ENCODE data around the gene PHACTR2. TPM values are rescaled to one million over a fixed set of nuclear protein-coding genes. Genes with fewer than 3 reads are reported as not detected.
"Not testable (repeated sequence)": the region's sequence is repeated elsewhere in the genome, so short reads cannot be mapped to it uniquely, and the experiment has no call there.

Gene PHACTR2
- total RNA-seq, 1 donor = 15.1 TPM

DNA sequence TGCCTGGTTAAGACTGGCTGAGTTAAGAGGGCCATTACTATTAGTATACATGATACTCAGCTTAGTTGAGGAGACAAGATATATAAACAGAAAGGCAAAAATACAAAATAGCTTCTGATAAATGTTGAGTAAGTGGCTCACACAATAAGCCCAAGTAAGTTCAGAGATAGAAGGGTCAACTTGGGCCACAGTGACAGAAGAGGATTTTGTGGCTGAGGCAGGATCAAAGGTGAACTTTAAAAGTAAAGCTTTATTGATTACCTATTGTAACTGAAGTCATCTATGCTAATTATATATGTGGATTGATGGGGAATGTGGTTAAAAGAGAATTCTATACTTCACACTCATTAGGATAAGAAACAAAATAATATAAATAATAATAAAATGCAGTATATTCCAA lies 80.8 kb downstream of the PHACTR2 start:
- DNase-seq (ENCODE audit: low read depth in 2 of 3, low spot score in 2 of 3) = no peak

DNA sequence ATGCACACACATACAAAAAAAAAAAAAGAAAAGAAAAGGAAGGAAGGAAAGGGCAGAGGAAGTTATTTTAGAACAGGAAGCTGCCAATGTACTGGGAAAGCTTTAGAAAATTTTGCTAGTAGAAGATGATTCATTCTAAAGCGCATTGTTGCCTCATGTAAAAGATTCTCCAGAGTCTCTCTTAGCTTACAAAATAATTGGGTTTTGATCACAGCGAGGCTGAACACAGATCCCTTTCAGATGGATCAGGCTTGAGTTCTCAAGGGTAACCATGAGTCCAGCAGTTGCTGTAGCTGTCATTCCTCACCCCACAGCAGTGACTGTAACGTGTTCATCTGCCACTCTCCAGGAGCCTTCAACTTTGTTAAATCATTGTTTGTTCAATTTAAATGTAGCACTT lies 81.9 kb downstream of the PHACTR2 start:
- DNase-seq (ENCODE audit: low read depth in 2 of 3, low spot score in 2 of 3) = no peak

DNA sequence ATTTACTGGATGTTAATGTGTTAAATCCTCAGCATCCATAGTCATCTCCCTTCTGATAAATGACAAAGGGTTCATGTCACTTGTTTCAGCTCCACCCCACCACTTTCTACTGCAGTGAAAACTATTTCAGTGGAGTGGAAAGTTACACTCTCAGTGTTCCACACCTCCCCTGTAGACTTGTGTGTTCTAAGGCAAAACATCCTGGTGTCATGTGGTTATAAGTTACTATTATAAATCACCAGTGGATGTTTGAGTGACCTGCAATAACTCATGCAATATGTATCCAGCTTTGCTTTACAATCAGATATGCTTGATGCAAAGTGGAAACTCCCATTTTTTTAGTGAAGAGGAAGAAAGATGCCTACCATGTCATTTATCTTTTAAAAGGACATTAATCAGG lies 83.3 kb downstream of the PHACTR2 start:
- DNase-seq (ENCODE audit: low read depth in 2 of 3, low spot score in 2 of 3) = no peak

DNA sequence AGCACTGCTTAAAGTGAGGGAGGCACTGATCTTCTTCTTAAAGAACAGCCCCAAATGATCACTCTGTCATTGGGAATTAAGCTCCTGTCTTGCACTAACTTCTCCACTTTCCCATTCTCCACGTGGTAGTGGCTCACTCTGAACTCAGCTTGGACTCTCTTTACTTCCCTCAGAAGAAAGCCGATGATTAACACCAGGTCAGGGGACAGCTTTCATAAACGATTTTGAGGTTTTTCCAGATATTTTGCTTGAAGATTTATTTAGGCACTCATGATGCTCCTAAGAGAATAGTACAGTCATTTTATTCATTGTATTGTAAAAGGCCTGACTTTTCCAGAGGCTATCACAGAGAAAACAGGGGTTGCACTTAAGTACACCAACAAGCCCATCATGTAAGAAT lies 84.4 kb downstream of the PHACTR2 start:
- DNase-seq (ENCODE audit: low read depth in 2 of 3, low spot score in 2 of 3) = no peak

DNA sequence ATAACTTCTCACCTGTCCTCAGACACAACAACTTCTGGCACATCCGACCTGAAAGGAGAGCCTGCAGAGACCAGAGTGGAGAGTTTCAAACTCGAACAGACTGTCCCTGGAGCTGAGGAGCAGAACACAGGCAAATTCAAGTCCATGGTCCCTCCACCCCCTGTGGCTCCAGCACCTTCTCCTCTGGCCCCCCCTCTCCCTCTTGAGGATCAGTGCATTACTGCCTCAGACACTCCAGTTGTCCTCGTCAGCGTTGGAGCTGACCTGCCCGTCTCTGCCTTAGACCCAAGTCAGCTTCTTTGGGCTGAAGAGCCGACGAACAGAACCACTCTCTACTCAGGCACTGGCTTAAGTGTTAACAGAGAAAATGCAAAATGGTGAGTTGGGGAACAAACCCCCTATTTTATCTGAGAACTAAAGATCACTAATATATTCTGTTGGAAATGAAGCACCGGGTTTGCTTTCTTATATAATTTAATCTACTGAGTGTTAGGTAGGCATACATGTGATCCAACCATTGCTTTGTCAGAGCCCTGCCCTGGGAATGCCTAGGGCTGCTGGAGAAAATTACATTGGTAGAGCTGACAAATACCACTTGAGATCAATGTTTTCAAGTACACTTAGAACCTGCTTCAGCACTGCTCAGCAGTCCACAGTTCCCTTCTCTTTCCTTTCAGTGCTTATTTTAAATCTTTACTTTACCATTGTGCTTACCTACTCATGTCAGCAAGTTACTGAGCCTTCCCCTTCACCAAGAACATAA lies 87.8 kb downstream of the PHACTR2 start:
- no peak for DNase-seq (ENCODE audit: low read depth in 2 of 3, low spot score in 2 of 3)

DNA sequence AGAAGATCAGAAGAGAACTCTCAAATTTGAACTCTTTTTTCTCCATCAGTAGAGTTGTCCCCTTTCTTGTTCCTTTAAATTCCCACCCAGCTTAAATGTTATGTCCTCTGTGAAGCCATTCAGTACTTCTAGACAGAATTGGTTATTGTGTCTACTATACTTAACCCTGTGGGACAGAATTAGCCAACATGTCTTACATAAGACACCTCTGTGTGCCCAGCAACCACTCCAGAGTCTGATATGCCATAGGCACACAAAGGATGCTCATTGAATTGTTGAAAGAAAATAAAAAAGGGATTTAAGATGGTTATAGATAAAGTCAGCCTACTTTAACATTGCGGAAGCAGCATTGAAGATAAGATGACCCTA lies 88.4 kb downstream of the PHACTR2 start:
- DNase-seq (ENCODE audit: low read depth in 2 of 3, low spot score in 2 of 3) = no peak

DNA sequence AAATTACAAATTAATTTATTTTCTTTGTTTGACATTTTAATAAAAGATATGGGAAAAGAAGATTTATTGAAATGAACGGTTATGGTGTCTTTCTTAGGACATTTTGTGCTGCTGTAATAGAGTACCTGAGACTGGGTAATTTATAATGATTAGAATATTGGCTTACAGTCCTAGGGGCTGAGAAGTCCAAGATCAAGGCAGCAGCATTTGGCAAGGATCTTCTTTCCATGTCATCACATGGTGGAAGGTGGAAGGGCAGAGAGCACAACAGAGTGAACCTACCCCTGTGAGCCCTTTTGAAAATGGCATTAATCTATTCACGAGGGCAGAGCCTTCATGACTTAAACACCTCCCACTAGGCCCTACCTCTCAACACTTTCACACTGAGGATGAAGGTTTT lies 89.7 kb downstream of the PHACTR2 start:
- DNase-seq (ENCODE audit: low read depth in 2 of 3, low spot score in 2 of 3) = no peak

DNA sequence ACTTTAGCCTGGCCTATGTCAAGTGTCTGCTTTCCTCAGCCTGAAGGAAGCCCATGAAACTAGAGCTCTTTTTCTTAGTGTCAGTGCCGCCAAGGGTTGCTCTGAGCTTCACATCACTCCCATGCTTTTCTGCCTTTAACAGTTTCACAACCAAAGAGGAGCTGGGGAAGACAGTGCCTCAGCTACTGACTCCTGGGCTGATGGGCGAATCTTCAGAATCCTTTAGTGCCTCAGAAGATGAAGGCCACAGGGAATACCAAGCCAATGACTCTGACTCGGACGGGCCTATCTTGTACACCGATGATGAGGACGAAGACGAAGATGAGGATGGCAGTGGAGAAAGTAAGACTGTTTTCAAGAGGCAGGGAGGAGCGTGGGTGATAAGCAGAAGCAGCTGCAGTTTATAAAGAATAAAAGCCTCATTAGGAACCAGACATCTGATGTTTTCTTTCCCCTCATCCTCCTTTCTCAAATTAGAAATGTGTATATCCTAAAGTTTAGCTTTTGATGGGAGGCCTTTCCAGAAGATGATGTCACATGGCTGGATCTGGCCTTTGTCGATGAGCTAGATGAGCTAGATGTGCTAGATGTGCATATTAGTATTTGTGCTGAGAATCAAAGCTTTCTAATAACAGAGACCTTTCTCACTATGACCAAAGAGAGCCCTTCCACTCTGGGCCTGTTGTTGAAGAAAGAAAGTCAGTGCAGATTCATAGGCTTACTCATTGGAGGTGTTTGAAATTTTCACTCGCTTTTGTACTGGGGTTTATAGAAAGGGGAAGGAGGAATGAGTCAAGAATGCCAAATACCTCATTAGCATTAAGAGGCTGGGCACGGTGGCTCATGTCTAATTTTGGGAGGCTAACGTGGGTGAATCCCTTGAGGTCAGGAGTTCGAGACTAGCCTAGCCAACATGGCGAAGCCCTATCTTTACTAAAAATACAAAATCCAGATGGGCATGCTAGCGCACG lies 94.6 kb downstream of the PHACTR2 start:
- DNase-seq (ENCODE audit: low read depth in 2 of 3, low spot score in 2 of 3) = no peak

DNA sequence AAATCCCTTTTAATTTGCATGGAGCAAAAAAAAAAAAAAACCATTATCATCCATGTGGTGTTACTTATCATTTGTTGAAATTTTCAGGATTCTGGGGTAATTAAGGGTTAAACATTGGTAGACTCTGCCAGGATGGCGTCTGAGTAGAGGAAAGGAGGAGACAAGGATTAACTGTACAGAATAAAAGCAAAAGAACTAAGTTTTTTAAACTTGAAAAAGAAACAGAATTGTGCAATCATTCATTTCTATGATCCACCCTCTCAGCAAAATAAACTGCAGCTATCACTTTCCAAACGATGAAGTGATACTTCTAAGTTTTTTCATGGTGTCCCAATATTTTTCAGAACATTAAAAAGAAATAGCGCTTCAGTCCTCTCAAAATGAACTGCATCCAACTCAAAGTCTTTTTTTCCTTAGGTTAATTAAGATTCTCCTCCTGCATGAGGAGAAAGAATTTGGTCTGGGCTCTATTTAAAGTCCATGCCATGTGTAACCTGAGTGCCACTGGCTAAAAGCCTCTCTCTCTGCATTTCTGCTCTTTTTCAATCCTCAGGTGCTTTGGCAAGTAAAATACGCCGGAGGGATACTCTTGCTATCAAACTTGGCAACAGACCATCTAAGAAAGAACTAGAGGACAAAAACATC lies 95.9 kb downstream of the PHACTR2 start:
- no peak for DNase-seq (ENCODE audit: low read depth in 2 of 3, low spot score in 2 of 3)

DNA sequence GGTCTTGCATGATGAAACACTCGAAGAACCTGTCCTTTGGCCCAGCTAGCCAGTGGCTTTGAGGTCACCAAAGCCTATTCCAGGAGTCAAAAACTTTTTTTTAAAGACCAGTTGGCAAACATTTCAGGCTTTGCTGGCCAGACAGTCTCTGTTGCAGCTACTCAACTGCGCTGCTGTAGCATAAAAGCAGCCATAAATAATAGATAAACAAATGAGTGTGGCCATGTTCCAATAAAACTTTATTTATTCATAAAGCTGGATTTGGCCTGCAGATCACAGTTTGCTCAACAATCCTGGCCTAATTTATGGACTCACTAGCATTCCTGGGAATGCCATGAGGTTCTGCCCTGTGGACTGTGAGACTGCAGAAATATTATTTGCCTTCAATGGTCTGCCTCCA lies 96.6 kb downstream of the PHACTR2 start:
- DNase-seq (ENCODE audit: low read depth in 2 of 3, low spot score in 2 of 3) = no peak

DNA sequence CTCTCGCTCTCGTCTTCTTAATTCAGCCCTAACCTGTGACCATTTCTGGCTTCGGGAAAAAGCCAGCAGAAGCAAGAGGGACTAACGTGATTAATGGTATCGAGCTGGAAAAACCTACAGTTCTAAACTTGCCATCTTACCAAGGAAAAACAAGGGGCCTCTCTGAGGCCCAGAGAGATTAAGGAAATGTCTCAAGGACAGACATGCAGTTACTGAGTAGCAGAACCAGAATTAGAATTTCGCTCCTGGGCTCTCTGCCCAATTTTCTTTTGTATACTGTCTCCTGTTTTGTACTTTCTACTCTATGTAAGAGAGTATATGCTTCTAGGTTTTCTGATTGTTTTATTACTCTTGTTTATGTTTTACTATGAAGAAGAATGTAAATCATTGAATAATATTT lies 97.6 kb downstream of the PHACTR2 start:
- DNase-seq (ENCODE audit: low read depth in 2 of 3, low spot score in 2 of 3) = no peak

DNA sequence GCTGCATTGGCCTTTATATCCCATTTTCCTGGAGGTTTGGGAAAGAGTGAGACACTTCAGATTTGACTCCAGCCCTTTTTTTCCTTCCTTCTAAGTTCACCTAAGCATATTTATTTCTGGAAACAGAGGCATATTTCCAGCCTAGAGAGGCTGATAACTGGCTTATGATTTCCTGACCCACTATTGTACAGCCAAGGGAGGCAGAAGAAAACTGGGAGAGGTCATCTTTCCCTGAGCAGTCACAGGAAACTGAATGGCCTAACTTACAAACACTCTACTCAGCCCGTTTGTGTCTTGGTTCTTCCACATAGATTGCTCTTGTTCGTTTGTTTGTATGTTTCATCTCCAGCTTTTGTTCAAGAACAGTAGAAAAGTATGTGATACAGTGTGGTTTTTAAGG lies 101.2 kb downstream of the PHACTR2 start:
- DNase-seq (ENCODE audit: low read depth in 2 of 3, low spot score in 2 of 3) = no peak

DNA sequence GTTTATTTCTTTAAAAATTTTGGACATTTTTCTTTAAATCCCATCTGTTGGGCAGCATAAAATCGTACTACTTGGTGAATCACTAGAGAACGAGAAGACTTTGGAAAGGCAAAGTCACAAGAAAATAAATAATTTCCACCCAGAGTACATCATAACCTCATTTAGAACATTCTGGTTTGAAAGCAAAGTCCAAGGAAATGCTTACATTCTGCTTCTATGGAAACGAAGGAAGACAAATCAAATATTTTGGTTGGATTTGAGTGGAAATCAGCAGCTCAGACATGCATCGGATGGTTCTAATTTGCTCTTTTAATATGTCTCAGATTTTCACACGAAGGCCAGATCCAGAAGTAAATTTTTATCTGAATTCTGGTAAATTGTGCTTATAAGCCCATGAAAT lies 104.7 kb downstream of the PHACTR2 start:
- no peak for DNase-seq (ENCODE audit: low read depth in 2 of 3, low spot score in 2 of 3)

DNA sequence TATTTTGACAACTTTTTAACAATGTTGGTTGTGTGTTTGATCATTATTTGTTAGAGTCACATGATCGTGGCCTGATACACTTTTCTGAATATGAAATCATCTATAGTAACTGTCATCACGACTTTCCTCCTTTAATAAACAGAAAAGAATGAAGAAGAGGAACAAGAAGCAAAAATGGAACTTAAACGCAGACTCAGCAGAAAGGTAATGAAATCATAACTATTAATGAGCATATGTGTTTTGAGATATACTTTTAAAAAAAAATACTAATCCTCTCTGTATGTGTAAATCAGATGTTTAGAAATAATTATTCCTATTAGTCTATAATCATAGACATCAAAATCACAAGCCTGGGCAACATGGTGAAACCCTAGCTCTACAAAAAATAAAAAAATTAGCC lies 105.3 kb downstream of the PHACTR2 start:
- DNase-seq (ENCODE audit: low read depth in 2 of 3, low spot score in 2 of 3) = no peak

DNA sequence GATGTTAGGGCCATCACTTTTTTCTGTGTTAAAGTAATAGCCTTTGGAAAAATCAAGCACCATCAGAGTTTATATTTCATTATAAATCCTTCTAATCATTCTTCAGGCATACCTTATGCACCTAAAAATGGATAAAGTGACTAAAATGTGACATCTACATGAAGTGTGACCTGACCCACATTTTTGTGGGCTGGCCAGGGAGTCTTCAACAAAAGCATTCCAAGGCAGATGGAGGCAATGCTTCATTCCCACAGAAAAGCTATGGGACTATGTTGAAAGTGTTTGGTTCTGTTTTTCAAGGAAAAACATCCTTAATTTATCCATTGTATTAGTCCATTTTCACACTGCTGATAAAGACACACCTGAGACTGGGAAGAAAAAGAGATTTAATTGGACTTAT lies 106.6 kb downstream of the PHACTR2 start:
- no peak for DNase-seq (ENCODE audit: low read depth in 2 of 3, low spot score in 2 of 3)

DNA sequence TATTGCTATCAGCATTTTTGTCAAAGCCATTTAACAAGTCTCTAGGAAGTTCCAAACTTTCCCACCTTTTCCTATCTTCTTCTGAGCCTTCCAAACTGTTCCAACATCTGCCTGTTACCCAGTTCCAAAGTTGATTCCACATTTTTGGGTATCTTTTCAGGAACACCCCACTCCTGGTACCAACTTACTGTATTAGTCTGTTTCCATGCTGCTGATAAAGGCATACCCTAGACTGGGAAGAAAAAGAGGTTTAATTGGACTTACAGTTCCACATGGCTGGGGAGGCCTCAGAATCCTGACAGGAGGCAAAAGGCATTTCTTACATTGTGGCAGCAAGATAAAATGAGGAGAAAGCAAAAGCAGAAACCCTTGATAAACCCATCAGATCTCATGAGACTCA lies 108.6 kb downstream of the PHACTR2 start:
- not testable (repeated sequence) for DNase-seq (ENCODE audit: low read depth in 2 of 3, low spot score in 2 of 3)

DNA sequence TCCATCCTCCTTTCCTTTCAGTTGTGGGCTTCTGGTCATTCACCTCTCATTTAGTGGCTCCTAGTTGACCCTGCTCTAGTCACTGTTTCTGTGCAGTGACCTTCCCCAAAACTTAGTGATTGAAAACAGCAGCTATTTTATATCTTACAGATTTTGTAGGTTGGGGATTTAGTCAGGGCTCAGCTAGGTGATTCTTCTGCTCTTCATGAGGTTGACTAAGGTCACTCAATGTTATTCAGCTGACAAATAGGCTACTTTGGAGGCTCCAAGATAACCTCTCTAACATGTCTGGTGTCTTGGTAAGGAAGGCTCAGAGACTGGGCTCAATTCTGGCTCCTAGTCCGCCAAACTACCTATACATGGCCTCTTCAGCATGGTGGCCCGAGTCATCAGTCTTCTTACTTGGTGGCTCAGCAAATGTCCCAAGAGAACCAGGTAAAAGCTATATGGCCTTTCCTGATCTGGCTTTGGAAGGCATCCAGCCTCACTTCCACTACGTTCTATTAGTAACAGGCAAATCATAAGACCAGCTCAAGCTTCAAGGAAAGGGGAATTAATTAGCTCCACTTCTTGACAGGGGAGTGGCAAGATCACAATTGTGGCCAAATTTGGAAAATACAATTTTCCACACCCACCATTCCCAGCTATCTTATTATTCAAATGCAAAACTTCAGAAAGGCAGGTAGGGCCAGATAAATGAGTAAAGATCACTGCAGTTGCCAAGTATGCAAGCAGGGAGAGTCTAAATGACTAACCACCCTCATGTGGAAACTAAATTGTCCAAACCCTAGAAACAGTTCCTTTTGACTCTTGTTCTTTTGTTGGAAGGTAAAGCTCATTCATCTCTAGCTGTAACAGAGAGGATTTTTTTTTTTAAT lies 114.9 kb downstream of the PHACTR2 start:
- no peak for DNase-seq (ENCODE audit: low read depth in 2 of 3, low spot score in 2 of 3)

DNA sequence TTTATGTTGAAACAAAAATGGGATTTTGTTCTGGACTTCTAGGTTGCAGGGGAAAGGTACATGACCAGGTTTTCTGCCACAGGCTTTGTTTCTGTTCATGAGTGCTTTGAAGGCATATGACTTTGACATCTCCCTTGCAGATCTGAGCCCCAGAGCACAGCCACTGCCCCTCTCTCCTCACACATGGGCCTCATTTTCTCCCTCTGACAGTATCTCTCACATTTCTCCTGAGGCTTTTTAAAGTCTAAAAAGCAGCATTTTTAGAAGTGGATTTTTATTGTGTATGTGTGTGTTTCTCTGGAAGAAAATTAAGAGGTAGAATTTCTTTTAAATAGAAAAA lies 115.5 kb downstream of the PHACTR2 start:
- DNase-seq (ENCODE audit: low read depth in 2 of 3, low spot score in 2 of 3) = no peak

DNA sequence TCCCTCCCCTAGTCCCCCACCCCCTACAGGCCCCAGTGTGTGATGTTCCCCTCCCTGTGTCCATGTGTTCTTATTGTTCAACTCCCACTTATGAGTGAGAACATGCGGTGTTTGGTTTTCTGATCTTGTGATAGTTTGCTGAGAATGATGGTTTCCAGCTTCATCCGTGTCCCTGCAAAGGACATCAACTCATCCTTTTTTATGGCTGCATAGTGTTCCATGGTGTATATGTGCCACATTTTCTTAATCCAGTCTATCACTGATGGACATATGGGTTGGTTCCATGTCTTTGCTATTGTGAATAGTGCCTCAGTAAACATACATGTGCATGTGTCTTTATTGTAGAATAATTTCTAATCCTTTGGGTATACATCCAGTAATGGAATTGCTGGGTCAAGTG lies 118.8 kb downstream of the PHACTR2 start:
- DNase-seq (ENCODE audit: low read depth in 2 of 3, low spot score in 2 of 3) = not testable (repeated sequence)

DNA sequence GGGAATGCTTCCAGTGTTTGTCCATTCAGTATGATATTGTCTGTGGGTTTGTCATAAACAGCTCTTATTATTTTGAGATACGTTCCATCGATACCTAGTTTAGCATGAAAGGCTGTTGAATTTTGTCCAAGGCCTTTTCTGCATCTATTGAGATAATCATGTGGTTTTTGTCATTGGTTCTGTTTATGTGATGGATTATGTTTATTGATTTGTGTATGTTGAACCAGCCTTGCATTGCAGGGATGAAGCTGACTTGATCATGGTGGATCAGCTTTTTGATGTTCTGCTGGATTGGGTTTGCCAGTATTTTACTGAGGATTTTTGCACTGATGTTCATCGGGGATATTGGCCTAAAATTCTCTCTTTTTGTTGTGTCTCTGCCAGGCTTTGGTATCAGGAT lies 120.7 kb downstream of the PHACTR2 start:
- DNase-seq (ENCODE audit: low read depth in 2 of 3, low spot score in 2 of 3) = not testable (repeated sequence)
